Measurements from ENCODE around the gene IER5L. TPM values are rescaled to one million over a fixed set of nuclear protein-coding genes. Genes with fewer than 3 reads are reported as not detected.
"Not testable (repeated sequence)": the region's sequence is repeated elsewhere in the genome, so short reads cannot be mapped to it uniquely, and the experiment has no call there.

Gene IER5L
- total RNA-seq, 4 donors from 2014 or later: 1.8 to 31.0 (median 14.5) TPM

GRCh38 chr9:129131300-129132145 is 46.5 kb downstream of the IER5L start:
- Histone ChIP-seq H3K27ac (peak overlapping the region in 1 of 2 donors; percentile 35), H3K9me3 (no peaks in the 10 kb centered on the region), H3K4me1 (no peaks in the 10 kb centered on the region), H3K36me3 (no peaks in the 10 kb centered on the region), H3K4me3 (no peak overlapping the region), H3K27me3 (no peaks in the 10 kb centered on the region)
- intact Hi-C loops (cut with DNase I; ENCODE audit: low total_unique reads): no loop called here
- TF ChIP-seq POLR2A (IDR thresholded peaks at IDR 0.05): peak in 1 of 2 donors; percentile 16
- peak; percentile 92 to 98 (median 95) for TF ChIP-seq CTCF (IDR thresholded peaks at IDR 0.05)
- peak; percentile 72 to 80 for DNase-seq

- Histone ChIP-seq H3K4me1 (no peaks in the 10 kb centered on the region), H3K36me3 (no peaks in the 10 kb centered on the region), H3K27ac (no peak overlapping the region), H3K27me3 (no peaks in the 10 kb centered on the region), H3K4me3 (no peak overlapping the region), H3K9me3 (no peaks in the 10 kb centered on the region)
- no peak for DNase-seq
- no peak for TF ChIP-seq POLR2A (IDR thresholded peaks at IDR 0.05)
- TF ChIP-seq CTCF (IDR thresholded peaks at IDR 0.05): no peak
- intact Hi-C loops (cut with DNase I; ENCODE audit: low total_unique reads): no loop called here
These were observed 47.3 kb downstream of the IER5L start for GRCh38 chr9:129130791-129131190.

GRCh38 chr9:129130271-129130670 is 47.8 kb downstream of the IER5L start:
- DNase-seq; intact Hi-C loops (cut with DNase I; ENCODE audit: low total_unique reads); H3K27ac ChIP-seq; H3K36me3 ChIP-seq; H3K4me1 ChIP-seq; H3K9me3 ChIP-seq; H3K27me3 ChIP-seq; H3K4me3 ChIP-seq: not testable (repeated sequence)

GRCh38 chr9:129128689-129129088 is 49.4 kb downstream of the IER5L start:
- no peak overlapping the region for H3K27ac ChIP-seq
- TF ChIP-seq CTCF (IDR thresholded peaks at IDR 0.05) (no peak), POLR2A (IDR thresholded peaks at IDR 0.05) (no peak)
- no peaks in the 10 kb centered on the region for H3K27me3 ChIP-seq
- no peaks in the 10 kb centered on the region for H3K4me1 ChIP-seq
- no peak for DNase-seq
- intact Hi-C loops (cut with DNase I; ENCODE audit: low total_unique reads): loop anchor here (10.0 kb wide), 1 partner anchor 656 kb away; no protein-coding TSS in a partner anchor
- H3K9me3 ChIP-seq: no peaks in the 10 kb centered on the region
- H3K36me3 ChIP-seq: no peaks in the 10 kb centered on the region
- no peak overlapping the region for H3K4me3 ChIP-seq

GRCh38 chr9:129126749-129127618 is 51.1 kb downstream of the IER5L start:
- DNase-seq: no peak
- H3K27me3 ChIP-seq: no peaks in the 10 kb centered on the region
- H3K9me3 ChIP-seq: no peaks in the 10 kb centered on the region
- intact Hi-C loops (cut with DNase I; ENCODE audit: low total_unique reads): loop anchor here (10.0 kb wide), 1 partner anchor 658 kb away; no protein-coding TSS in a partner anchor
- H3K27ac ChIP-seq: peak overlapping the region in 1 of 2 donors; percentile 11
- no peak overlapping the region for H3K4me3 ChIP-seq
- no peak for TF ChIP-seq POLR2A (IDR thresholded peaks at IDR 0.05)
- no peak for TF ChIP-seq CTCF (IDR thresholded peaks at IDR 0.05)
- no peaks in the 10 kb centered on the region for H3K4me1 ChIP-seq
- H3K36me3 ChIP-seq: no peaks in the 10 kb centered on the region

Other genes starting within 250 kb of the IER5L start
- gene DOLK, start 230.7 kb downstream of the IER5L start, total RNA-seq: 10 to 100 TPM in 3 of 4 donors, 1 to 10 TPM in 1; 10.0 to 22.3 (median 13.6) TPM
- 10 to 100 TPM; 21.5 to 75.4 (median 36.9) TPM for gene NUP188, start 230.6 kb downstream of the IER5L start, total RNA-seq
- 100 to 1,000 TPM in 1 of 4 donors, 10 to 100 TPM in 3; 35.1 to 126 (median 81.8) TPM for gene SH3GLB2, start 149.9 kb downstream of the IER5L start, total RNA-seq
- gene MIGA2, start 141.6 kb downstream of the IER5L start, total RNA-seq: 10 to 100 TPM; 13.2 to 36.5 (median 34.0) TPM
- 10 to 100 TPM in 1 of 4 donors, 1 to 10 TPM in 2, not detected in 1; 1.0 to 10.2 (median 9.7) TPM for gene DOLPP1, start 97.2 kb downstream of the IER5L start, total RNA-seq
- gene CRAT, start 67.5 kb downstream of the IER5L start, total RNA-seq: 10 to 100 TPM; 20.0 to 42.4 (median 27.4) TPM
- 100 to 1,000 TPM in 1 of 4 donors, 10 to 100 TPM in 3; 28.9 to 107 (median 62.1) TPM for gene PTPA, start 66.8 kb downstream of the IER5L start, total RNA-seq